Iris pigment epithelial cell (primary cell): ENCODE results near the gene UGCG.

Experiments
- DNase-seq: peaks from one replicate; pipeline ENCODE4 v3.0.0-alpha.2; 2011; ENCODE audit warnings: low read depth

The UGCG gene

GRCh38 chr9:111984086-111984802 is 87.6 kb downstream of the UGCG start:
- no peak for DNase-seq
